GM23338 (cell line): ENCODE measurements around the gene STX16.

ENCODE experiments used
- POLR2AphosphoS5 ChIP-seq: IDR thresholded peaks from 2 replicates; pipeline ENCODE4 v1.6.1; 2016; ENCODE audit warnings: antibody characterized with exemption, low read depth
- TF ChIP-seq, protein P1 (sequence below): IDR thresholded peaks from 2 replicates; pipeline ENCODE4 v1.6.1; 2016; ENCODE audit warnings: antibody characterized with exemption

GRCh38 chr20:58670102-58670501, 19.0 kb downstream of the STX16 start:
- TF ChIP-seq POLR2AphosphoS5, result no peak
- TF ChIP-seq, protein P1, sequence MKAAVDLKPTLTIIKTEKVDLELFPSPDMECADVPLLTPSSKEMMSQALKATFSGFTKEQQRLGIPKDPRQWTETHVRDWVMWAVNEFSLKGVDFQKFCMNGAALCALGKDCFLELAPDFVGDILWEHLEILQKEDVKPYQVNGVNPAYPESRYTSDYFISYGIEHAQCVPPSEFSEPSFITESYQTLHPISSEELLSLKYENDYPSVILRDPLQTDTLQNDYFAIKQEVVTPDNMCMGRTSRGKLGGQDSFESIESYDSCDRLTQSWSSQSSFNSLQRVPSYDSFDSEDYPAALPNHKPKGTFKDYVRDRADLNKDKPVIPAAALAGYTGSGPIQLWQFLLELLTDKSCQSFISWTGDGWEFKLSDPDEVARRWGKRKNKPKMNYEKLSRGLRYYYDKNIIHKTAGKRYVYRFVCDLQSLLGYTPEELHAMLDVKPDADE, result no peak
